ENCODE data around the gene KCNG4. TPM values are rescaled to one million over a fixed set of nuclear protein-coding genes. Genes with fewer than 3 reads are reported as not detected.
"Not testable (repeated sequence)": the region's sequence is repeated elsewhere in the genome, so short reads cannot be mapped to it uniquely, and the experiment has no call there.

The KCNG4 gene
- total RNA-seq, 4 donors from 2014 or later: not detected

GRCh38 chr16:84223456-84223855 lies 16.4 kb downstream of the KCNG4 start:
- DNase-seq: no peak
- Histone ChIP-seq H3K4me1 (peaks cover 0 to 4% of the 10 kb centered on the region in 2 donors), H3K27ac (no peak overlapping the region), H3K4me3 (no peak overlapping the region), H3K36me3 (no peaks in the 10 kb centered on the region), H3K27me3 (no peaks in the 10 kb centered on the region), H3K9me3 (no peaks in the 10 kb centered on the region)
- TF ChIP-seq CTCF (IDR thresholded peaks at IDR 0.05) (no peak), POLR2A (IDR thresholded peaks at IDR 0.05) (no peak)
- intact Hi-C loops (cut with DNase I; ENCODE audit: low total_unique reads): no loop called here

GRCh38 chr16:84220851-84221250 lies 19.0 kb downstream of the KCNG4 start:
- Histone ChIP-seq H3K4me1 (no peaks in the 10 kb centered on the region), H3K4me3 (no peak overlapping the region), H3K27me3 (no peaks in the 10 kb centered on the region), H3K9me3 (no peaks in the 10 kb centered on the region), H3K36me3 (no peaks in the 10 kb centered on the region), H3K27ac (no peak overlapping the region)
- DNase-seq: no peak
- TF ChIP-seq POLR2A (IDR thresholded peaks at IDR 0.05): no peak
- TF ChIP-seq CTCF (IDR thresholded peaks at IDR 0.05): no peak
- intact Hi-C loops (cut with DNase I; ENCODE audit: low total_unique reads): no loop called here

- no peak overlapping the region for H3K4me3 ChIP-seq
- no peaks in the 10 kb centered on the region for H3K4me1 ChIP-seq
- intact Hi-C loops (cut with DNase I; ENCODE audit: low total_unique reads): no loop called here
- no peak for DNase-seq
- no peaks in the 10 kb centered on the region for H3K9me3 ChIP-seq
- TF ChIP-seq CTCF (IDR thresholded peaks at IDR 0.05) (no peak), POLR2A (IDR thresholded peaks at IDR 0.05) (no peak)
- no peak overlapping the region for H3K27ac ChIP-seq
- H3K36me3 ChIP-seq: no peaks in the 10 kb centered on the region
- no peaks in the 10 kb centered on the region for H3K27me3 ChIP-seq
These were observed 20.9 kb downstream of the KCNG4 start for GRCh38 chr16:84218956-84219355.

GRCh38 chr16:84218176-84218823 lies 21.5 kb downstream of the KCNG4 start:
- intact Hi-C loops (cut with DNase I; ENCODE audit: low total_unique reads): no loop called here
- H3K27me3 ChIP-seq: no peaks in the 10 kb centered on the region
- H3K27ac ChIP-seq: no peak overlapping the region
- no peaks in the 10 kb centered on the region for H3K36me3 ChIP-seq
- TF ChIP-seq CTCF (IDR thresholded peaks at IDR 0.05) (no peak), POLR2A (IDR thresholded peaks at IDR 0.05) (no peak)
- no peaks in the 10 kb centered on the region for H3K4me1 ChIP-seq
- no peak for DNase-seq
- H3K9me3 ChIP-seq: no peaks in the 10 kb centered on the region
- no peak overlapping the region for H3K4me3 ChIP-seq

GRCh38 chr16:84216144-84216543 lies 23.7 kb downstream of the KCNG4 start:
- H3K36me3 ChIP-seq; H3K4me1 ChIP-seq; H3K9me3 ChIP-seq; DNase-seq; H3K4me3 ChIP-seq; H3K27me3 ChIP-seq; intact Hi-C loops (cut with DNase I; ENCODE audit: low total_unique reads); H3K27ac ChIP-seq: not testable (repeated sequence)

- Histone ChIP-seq H3K4me3 (no peak overlapping the region), H3K27me3 (no peaks in the 10 kb centered on the region), H3K4me1 (no peaks in the 10 kb centered on the region), H3K27ac (no peak overlapping the region), H3K9me3 (no peaks in the 10 kb centered on the region), H3K36me3 (no peaks in the 10 kb centered on the region)
- intact Hi-C loops (cut with DNase I; ENCODE audit: low total_unique reads): no loop called here
- no peak for DNase-seq
- TF ChIP-seq CTCF (IDR thresholded peaks at IDR 0.05) (no peak), POLR2A (IDR thresholded peaks at IDR 0.05) (no peak)
These were observed 24.3 kb downstream of the KCNG4 start for GRCh38 chr16:84215531-84215930.
